CD4-positive, alpha-beta memory T cell (primary cell): ENCODE results near the gene FBXO48. TPM values are rescaled to one million over a fixed set of nuclear protein-coding genes. Genes with fewer than 3 reads are reported as not detected.
"Not testable (repeated sequence)": the region's sequence is repeated elsewhere in the genome, so short reads cannot be mapped to it uniquely, and the experiment has no call there.

Experiments
- CTCF ChIA-PET: fragments of 350-600 bp; sonication (Branson Sonifier 250); formaldehyde crosslinking; loops from one replicate; lab custom pipeline; 2021; ENCODE audit warnings: inconsistent platforms; ENCODE audit not compliant: partially characterized antibody; lab: Charles Lee
- POLR2A ChIA-PET: fragments of 350-600 bp; sonication (Branson Sonifier 250); formaldehyde crosslinking; loops from one replicate; lab custom pipeline; 2021; ENCODE audit not compliant: partially characterized antibody; lab: Charles Lee
- DNase-seq, 5 donors: peaks; one replicate each; pipeline versions ENCODE4 v3.0.0 to v3.0.0-alpha.2; 2020 to 2022; ENCODE audit warnings: mixed read lengths in 1 of 5
- H3K27ac ChIP-seq: one replicate; pipeline ENCODE4 v1.7.0; 2013; ENCODE audit warnings: low read depth, low read length
- H3K27me3 ChIP-seq: 2 replicates; pipeline ENCODE4 v1.7.0; 2013; ENCODE audit warnings: mild to moderate bottlenecking, low read length, moderate library complexity; ENCODE audit not compliant: insufficient read depth
- H3K36me3 ChIP-seq: 2 replicates; pipeline ENCODE4 v1.7.0; 2013; ENCODE audit warnings: mild to moderate bottlenecking, low read length, moderate library complexity; ENCODE audit not compliant: insufficient read depth
- H3K4me1 ChIP-seq: 2 replicates; pipeline ENCODE4 v1.7.0; 2013; ENCODE audit warnings: mild to moderate bottlenecking, low read length, moderate library complexity; ENCODE audit not compliant: insufficient read depth
- H3K4me3 ChIP-seq, 2 donors: one replicate each; pipeline ENCODE4 v1.7.0; 2013; ENCODE audit warnings: low read length in 2 of 2, mild to moderate bottlenecking in 1 of 2
- H3K9me3 ChIP-seq, 2 donors: one replicate each; pipeline ENCODE4 v1.7.0; 2013; ENCODE audit warnings: low read length in 2 of 2, control low read depth in 1 of 2; ENCODE audit not compliant: control insufficient read depth in 1 of 2
- H3K27ac Mint-ChIP-seq, 7 donors: one replicate each; pipeline ENCODE4 v1.8.0; 2020 to 2021; ENCODE audit warnings: mixed read lengths in 7 of 7, mild to moderate bottlenecking in 6 of 7, inconsistent platforms in 3 of 7, moderate library complexity in 3 of 7
- H3K27me3 Mint-ChIP-seq, 2 donors: one replicate each; pipeline ENCODE4 v1.8.0; 2020 to 2021; ENCODE audit warnings: mixed read lengths in 2 of 2
- H3K36me3 Mint-ChIP-seq, 2 donors: one replicate each; pipeline ENCODE4 v1.8.0; 2020 to 2021; ENCODE audit warnings: mixed read lengths in 2 of 2, inconsistent platforms in 1 of 2, mild to moderate bottlenecking in 1 of 2
- H3K4me1 Mint-ChIP-seq, 4 donors: one replicate each; pipeline ENCODE4 v1.8.0; 2020 to 2021; ENCODE audit warnings: mixed read lengths in 4 of 4, mild to moderate bottlenecking in 1 of 4
- H3K4me3 Mint-ChIP-seq, 8 donors: one replicate each; pipeline ENCODE4 v1.8.0; 2020 to 2021; ENCODE audit warnings: mixed read lengths in 8 of 8, mild to moderate bottlenecking in 7 of 8, moderate library complexity in 6 of 8, inconsistent platforms in 3 of 8
- H3K9me3 Mint-ChIP-seq, 8 donors: one replicate each; pipeline ENCODE4 v1.8.0; 2020 to 2021; ENCODE audit warnings: mixed read lengths in 8 of 8, mild to moderate bottlenecking in 5 of 8, inconsistent platforms in 3 of 8, moderate library complexity in 1 of 8
- intact Hi-C: fragments of 100-400 bp; cut with micrococcal nuclease; formaldehyde crosslinking; loops from one replicate; pipeline ENCODE4 v1.15.1; 2023
- polyA plus RNA-seq, 2 donors: library from polyadenylated mRNA; unstranded; fragments of 300-500 nt; fragmentation: Illumina TruSeq; gene quantifications; one replicate each; pipeline ENCODE4 v1.2.3, GENCODE V29; 2021
- total RNA-seq, 2 experiments: library from RNA; stranded (reverse); gene quantifications; one replicate each; pipeline ENCODE4 v1.2.3, GENCODE V29; 2021

FBXO48 gene
- total and polyA plus RNA-seq, 4 experiments from 2014 or later = 0.67 to 6.5 (median 3.8) TPM

DNA sequence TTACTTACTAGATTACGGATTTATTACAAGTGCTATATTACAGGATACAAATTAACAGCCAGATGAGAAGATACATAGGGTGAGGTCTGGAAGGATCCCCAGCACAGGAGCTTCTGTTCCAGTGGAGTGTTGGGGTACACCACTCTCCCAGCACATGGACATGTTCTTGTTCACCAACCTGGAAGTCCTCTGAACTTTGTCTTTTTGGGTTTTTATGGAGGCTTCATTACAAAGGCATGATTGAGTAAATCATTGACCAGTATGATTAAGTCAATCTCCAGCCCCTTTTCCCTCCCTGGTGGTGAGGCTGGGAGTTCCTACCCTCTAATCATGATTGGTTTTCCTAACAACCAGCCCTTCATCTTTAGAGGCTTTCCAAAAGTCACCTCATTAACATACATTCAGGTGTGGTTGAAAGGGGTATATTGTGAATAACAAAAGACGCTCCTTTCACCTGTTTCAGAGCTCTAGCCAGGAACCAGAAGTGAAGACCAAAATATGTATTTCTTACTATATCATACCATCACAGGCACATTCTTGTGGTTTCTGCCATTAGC lies 38.6 kb upstream of the FBXO48 start:
- no peak for DNase-seq
- Mint-ChIP-seq H3K9me3 (peaks cover 0 to 8% (median 0%) of the 10 kb centered on the region in 8 donors), H3K4me1 (peaks cover 17 to 27% (median 22%) of the 10 kb centered on the region in 4 donors), H3K27me3 (no peaks in the 10 kb centered on the region), H3K36me3 (peaks cover 4 to 12% of the 10 kb centered on the region in 2 donors), H3K27ac (peak overlapping the region; percentile 25 to 87 (median 74)), H3K4me3 (peak overlapping the region in 7 of 8 donors; percentile 25 to 80 (median 67))
- intact Hi-C loops = no loop called here
- H3K27me3 ChIP-seq = no peaks in the 10 kb centered on the region
- peak overlapping the region in 1 of 2 donors; percentile 17 for H3K4me3 ChIP-seq
- ChIA-PET CTCF (interaction anchor here (0.6 to 3.8 kb wide), 13 partner anchors 8 to 801 kb away, joined by 3 to 21 read pairs (median 4); no protein-coding TSS in a partner anchor), POLR2A (interaction anchor here (0.7 to 4.3 kb wide), 14 partner anchors 10 to 262 kb away, joined by 3 to 41 read pairs (median 4); partner anchors contain the start of genes APLF, ARHGAP25 and FBXO48)
- no peak overlapping the region for H3K27ac ChIP-seq
- H3K4me1 ChIP-seq = peaks cover 27% of the 10 kb centered on the region
- no peaks in the 10 kb centered on the region for H3K36me3 ChIP-seq
- no peaks in the 10 kb centered on the region for H3K9me3 ChIP-seq

GRCh38 chr2:68501768-68502167 lies 34.7 kb upstream of the FBXO48 start:
- Histone ChIP-seq H3K4me3 (no peak overlapping the region), H3K9me3 (no peaks in the 10 kb centered on the region), H3K4me1 (peaks cover 19% of the 10 kb centered on the region), H3K27ac (no peak overlapping the region), H3K36me3 (no peaks in the 10 kb centered on the region), H3K27me3 (no peaks in the 10 kb centered on the region)
- H3K27me3 Mint-ChIP-seq = no peaks in the 10 kb centered on the region
- no peak for DNase-seq
- intact Hi-C loops = no loop called here
- ChIA-PET CTCF (interaction anchor here (1.2 kb wide), 1 partner anchor 13 kb away, joined by 7 read pairs; no protein-coding TSS in a partner anchor), POLR2A (no interaction called here)
- H3K4me3 Mint-ChIP-seq = no peak overlapping the region
- H3K36me3 Mint-ChIP-seq = peaks cover under 1 to 6% of the 10 kb centered on the region in 2 donors
- H3K27ac Mint-ChIP-seq = no peak overlapping the region
- peaks cover 0 to 9% (median 2%) of the 10 kb centered on the region in 8 donors for H3K9me3 Mint-ChIP-seq
- peaks cover 14 to 20% (median 15%) of the 10 kb centered on the region in 4 donors for H3K4me1 Mint-ChIP-seq

GRCh38 chr2:68500649-68501048 lies 33.6 kb upstream of the FBXO48 start:
- Histone ChIP-seq H3K27me3 (no peaks in the 10 kb centered on the region), H3K4me3 (no peak overlapping the region), H3K4me1 (peaks cover 8% of the 10 kb centered on the region), H3K36me3 (no peaks in the 10 kb centered on the region), H3K9me3 (peaks cover 0 to 4% of the 10 kb centered on the region in 2 donors), H3K27ac (no peak overlapping the region)
- no peak for DNase-seq
- ChIA-PET CTCF (no interaction called here), POLR2A (no interaction called here)
- peaks cover 2 to 14% (median 10%) of the 10 kb centered on the region in 8 donors for H3K9me3 Mint-ChIP-seq
- no peak overlapping the region for H3K27ac Mint-ChIP-seq
- H3K4me1 Mint-ChIP-seq = peaks cover 3 to 8% (median 4%) of the 10 kb centered on the region in 4 donors
- no peak overlapping the region for H3K4me3 Mint-ChIP-seq
- intact Hi-C loops = no loop called here
- no peaks in the 10 kb centered on the region for H3K27me3 Mint-ChIP-seq
- H3K36me3 Mint-ChIP-seq = peaks cover 7 to 11% of the 10 kb centered on the region in 2 donors

DNA sequence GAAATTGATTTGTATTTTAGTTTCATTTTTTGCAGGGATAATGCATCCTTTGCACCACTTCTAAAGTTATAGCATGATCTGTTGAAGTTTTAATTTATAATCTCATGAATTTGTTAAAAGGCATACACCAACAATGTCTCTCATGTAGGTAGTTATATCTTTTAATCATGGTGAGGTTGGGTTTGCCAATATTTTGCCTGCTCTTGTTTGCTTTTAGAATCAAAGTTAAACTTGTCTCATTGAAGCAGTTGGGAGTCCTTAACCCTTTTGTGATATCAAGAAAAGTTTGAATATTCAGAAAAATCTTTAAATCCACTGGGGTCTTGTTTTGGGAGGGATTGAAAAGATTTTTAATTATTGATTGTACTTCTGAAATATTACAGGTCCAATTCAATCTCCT lies 32.0 kb upstream of the FBXO48 start:
- H3K27me3 Mint-ChIP-seq = no peaks in the 10 kb centered on the region
- H3K9me3 ChIP-seq = peaks cover 0 to 4% of the 10 kb centered on the region in 2 donors
- H3K4me3 Mint-ChIP-seq = no peak overlapping the region
- intact Hi-C loops = no loop called here
- CTCF ChIA-PET = interaction anchor here (0.9 to 2.9 kb wide), 4 partner anchors 11 to 210 kb away, joined by 4 to 10 read pairs (median 6); partner anchors contain the start of genes APLF and FBXO48
- no peak overlapping the region for H3K27ac Mint-ChIP-seq
- H3K27ac ChIP-seq = no peak overlapping the region
- peaks cover 2 to 19% (median 13%) of the 10 kb centered on the region in 8 donors for H3K9me3 Mint-ChIP-seq
- peaks cover 0 to 4% (median 0%) of the 10 kb centered on the region in 4 donors for H3K4me1 Mint-ChIP-seq
- no peak for DNase-seq
- no peaks in the 10 kb centered on the region for H3K4me1 ChIP-seq
- POLR2A ChIA-PET = interaction anchor here (1.2 kb wide), 1 partner anchor 9 kb away, joined by 3 read pairs; no protein-coding TSS in a partner anchor
- no peaks in the 10 kb centered on the region for H3K27me3 ChIP-seq
- H3K4me3 ChIP-seq = no peak overlapping the region
- peaks cover 9 to 19% of the 10 kb centered on the region in 2 donors for H3K36me3 Mint-ChIP-seq
- H3K36me3 ChIP-seq = no peaks in the 10 kb centered on the region

GRCh38 chr2:68491582-68491981 lies 24.5 kb upstream of the FBXO48 start:
- Histone ChIP-seq H3K27me3 (no peaks in the 10 kb centered on the region), H3K4me1 (no peaks in the 10 kb centered on the region), H3K9me3 (peaks cover 0 to 3% of the 10 kb centered on the region in 2 donors), H3K27ac (no peak overlapping the region), H3K36me3 (no peaks in the 10 kb centered on the region), H3K4me3 (no peak overlapping the region)
- POLR2A ChIA-PET = no interaction called here
- no peak for DNase-seq
- Mint-ChIP-seq H3K27me3 (no peaks in the 10 kb centered on the region), H3K9me3 (peaks cover 0 to 13% (median 9%) of the 10 kb centered on the region in 8 donors), H3K4me3 (no peak overlapping the region), H3K4me1 (peaks cover 0 to 5% (median 1%) of the 10 kb centered on the region in 4 donors), H3K27ac (no peak overlapping the region), H3K36me3 (peaks cover 7 to 18% of the 10 kb centered on the region in 2 donors)
- CTCF ChIA-PET = interaction anchor here (1.0 to 1.3 kb wide), 2 partner anchors 228 to 419 kb away, joined by 3 read pairs; no protein-coding TSS in a partner anchor
- intact Hi-C loops = no loop called here

- H3K36me3 ChIP-seq = no peaks in the 10 kb centered on the region
- no peaks in the 10 kb centered on the region for H3K9me3 Mint-ChIP-seq
- H3K27ac Mint-ChIP-seq = no peak overlapping the region
- peaks cover 0 to 5% (median 1%) of the 10 kb centered on the region in 4 donors for H3K4me1 Mint-ChIP-seq
- DNase-seq = no peak
- intact Hi-C loops = loop anchor here (5.0 kb wide), 2 partner anchors 218 to 418 kb away; no protein-coding TSS in a partner anchor
- no peaks in the 10 kb centered on the region for H3K9me3 ChIP-seq
- H3K4me3 ChIP-seq = no peak overlapping the region
- H3K27me3 ChIP-seq = no peaks in the 10 kb centered on the region
- H3K27me3 Mint-ChIP-seq = no peaks in the 10 kb centered on the region
- H3K36me3 Mint-ChIP-seq = peaks cover 1 to 8% of the 10 kb centered on the region in 2 donors
- ChIA-PET CTCF (interaction anchor here (1.3 to 4.4 kb wide), 9 partner anchors 12 to 418 kb away, joined by 3 to 117 read pairs (median 9); partner anchors contain the start of genes APLF and FBXO48), POLR2A (interaction anchor here (2.0 kb wide), 1 partner anchor 436 kb away, joined by 6 read pairs; no protein-coding TSS in a partner anchor)
- no peaks in the 10 kb centered on the region for H3K4me1 ChIP-seq
- H3K4me3 Mint-ChIP-seq = no peak overlapping the region
- no peak overlapping the region for H3K27ac ChIP-seq
Observed at GRCh38 chr2:68489282-68489681, 22.2 kb upstream of the FBXO48 start.

DNA sequence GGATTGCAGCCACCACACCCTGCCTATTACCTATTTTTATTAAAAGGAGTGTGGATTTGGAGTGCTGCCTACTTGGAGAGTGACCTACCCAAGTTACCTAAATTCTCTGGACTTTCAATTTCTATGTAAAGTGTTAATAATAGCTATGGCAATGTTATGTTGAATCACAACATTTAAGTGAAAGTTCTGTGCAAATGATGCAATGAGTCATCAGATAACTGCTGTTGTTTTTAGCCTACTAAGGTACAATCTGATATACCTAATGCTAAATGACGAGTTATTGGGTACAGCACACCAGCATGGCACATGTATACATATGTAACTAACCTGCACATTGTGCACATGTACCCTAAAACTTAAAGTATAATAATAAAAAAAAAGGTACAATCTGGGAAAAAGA lies 21.5 kb upstream of the FBXO48 start:
- POLR2A ChIA-PET = interaction anchor here (1.1 to 2.0 kb wide), 4 partner anchors 18 to 437 kb away, joined by 3 to 10 read pairs (median 6); no protein-coding TSS in a partner anchor
- H3K4me1 ChIP-seq, H3K9me3 Mint-ChIP-seq, H3K27ac ChIP-seq, H3K4me3 ChIP-seq, DNase-seq, H3K4me3 Mint-ChIP-seq, H3K36me3 Mint-ChIP-seq, H3K36me3 ChIP-seq, H3K9me3 ChIP-seq, H3K27ac Mint-ChIP-seq, H3K4me1 Mint-ChIP-seq, H3K27me3 Mint-ChIP-seq, H3K27me3 ChIP-seq: not testable (repeated sequence)
- intact Hi-C loops = loop anchor here (5.0 kb wide), 2 partner anchors 219 to 419 kb away; no protein-coding TSS in a partner anchor
- CTCF ChIA-PET = interaction anchor here (0.9 to 4.4 kb wide), 18 partner anchors 10 to 438 kb away, joined by 3 to 117 read pairs (median 7); partner anchors contain the start of genes APLF and FBXO48
